Fibroblast of lung (primary cell): ENCODE results near the gene RNASE7. TPM values are rescaled to one million over a fixed set of nuclear protein-coding genes. Genes with fewer than 3 reads are reported as not detected.

Source experiments
- DNase-seq, 2 donors: peaks; one replicate each; pipeline versions ENCODE4 v3.0.0 to v3.0.0-alpha.2; 2010; ENCODE audit warnings: low read depth in 2 of 2
- H2AFZ ChIP-seq: 2 replicates; pipeline ENCODE4 v1.5.1; 2012; ENCODE audit warnings: low read length, control low read depth, inconsistent platforms
- H3K27ac ChIP-seq: 2 replicates; pipeline ENCODE4 v1.5.1; 2011; ENCODE audit warnings: low read length, control low read depth; ENCODE audit not compliant: insufficient read depth
- H3K27me3 ChIP-seq: 2 replicates; pipeline ENCODE4 v1.5.1; 2011; ENCODE audit warnings: mild to moderate bottlenecking, low read length; ENCODE audit not compliant: control insufficient read depth, insufficient read depth
- H3K36me3 ChIP-seq: 2 replicates; pipeline ENCODE4 v1.5.1; 2011; ENCODE audit warnings: low read length; ENCODE audit not compliant: control insufficient read depth, insufficient read depth
- H3K4me1 ChIP-seq: 2 replicates; pipeline ENCODE4 v1.5.1; 2011; ENCODE audit warnings: low read length; ENCODE audit not compliant: control insufficient read depth, insufficient read depth; ENCODE audit errors: extremely low read depth
- H3K4me2 ChIP-seq: 2 replicates; pipeline ENCODE4 v1.5.1; 2011; ENCODE audit warnings: low read length, control low read depth; ENCODE audit not compliant: insufficient read depth; ENCODE audit errors: extremely low read depth
- H3K4me3 ChIP-seq, 4 experiments: fragments of 200-600 bp in 1 of 4; sonication (generic) in 1 of 4; replicated peaks in 1 of 4; 2 replicates each; pipeline ENCODE4 v1.5.1; 2011 to 2016; ENCODE audit warnings: low read length in 4 of 4, low read depth in 3 of 4, mild to moderate bottlenecking in 3 of 4, control low read depth in 2 of 4, inconsistent platforms in 1 of 4, mixed read lengths in 1 of 4; ENCODE audit not compliant: insufficient read depth in 1 of 4; ENCODE audit errors: control extremely low read depth in 1 of 4
- H3K79me2 ChIP-seq: 2 replicates; pipeline ENCODE4 v1.5.1; 2012; ENCODE audit warnings: mild to moderate bottlenecking, low read length, inconsistent platforms; ENCODE audit not compliant: control insufficient read depth, insufficient read depth
- H3K9ac ChIP-seq: 2 replicates; pipeline ENCODE4 v1.5.1; 2011; ENCODE audit warnings: mild to moderate bottlenecking, low read length, control low read depth; ENCODE audit not compliant: insufficient read depth
- H3K9me3 ChIP-seq: 2 replicates; pipeline ENCODE4 v1.5.1; 2012; ENCODE audit warnings: low read depth, low read length; ENCODE audit not compliant: control insufficient read depth, insufficient read depth
- H4K20me1 ChIP-seq: 2 replicates; pipeline ENCODE4 v1.5.1; 2011; ENCODE audit warnings: low read length; ENCODE audit not compliant: control insufficient read depth, insufficient read depth; ENCODE audit errors: extremely low read depth
- CTCF ChIP-seq, 2 donors: IDR thresholded peaks in 1 of 2; conservative IDR thresholded peaks in 1 of 2; 1 replicate in 1 of 2; 2 replicates in 1 of 2; pipeline ENCODE4 v1.5.1; 2011 to 2012; ENCODE audit warnings: low read length in 2 of 2, control low read depth in 1 of 2, inconsistent platforms in 1 of 2, low read depth in 1 of 2, mild to moderate bottlenecking in 1 of 2
- EZH2 ChIP-seq: IDR thresholded peaks from 2 replicates; pipeline ENCODE4 v1.5.1; 2012; ENCODE audit warnings: low read length, control low read depth, mild to moderate bottlenecking; ENCODE audit errors: missing control alignments
- polyA plus RNA-seq, 2 donors: library from polyadenylated mRNA; depleted of rRNA in 1 of 2; stranded (reverse) in 1 of 2; unstranded in 1 of 2; fragments of >200 nt; gene quantifications; 2 replicates each; pipeline ENCODE4 v1.2.1, GENCODE V29; 2011 to 2012; ENCODE audit warnings: missing spikeins in 1 of 2
- total RNA-seq: library from RNA; depleted of rRNA; stranded (reverse); fragments of >200 nt; gene quantifications from 2 replicates; pipeline ENCODE4 v1.2.1, GENCODE V29; 2014

The RNASE7 gene
- total and polyA plus RNA-seq, 2 donors (not counting 1 experiment from before 2014, with no cell fraction given), result not detected

- Histone ChIP-seq H3K27me3 (no peaks in the 10 kb centered on the region), H4K20me1 (no peaks in the 10 kb centered on the region), H3K79me2 (no peaks in the 10 kb centered on the region), H3K36me3 (no peaks in the 10 kb centered on the region), H3K4me1 (no peaks in the 10 kb centered on the region), H3K9ac (no peak overlapping the region), H3K4me2 (no peak overlapping the region), H2AFZ (no peak overlapping the region), H3K27ac (no peak overlapping the region), H3K4me3 (no peak overlapping the region), H3K9me3 (no peaks in the 10 kb centered on the region)
- DNase-seq, result no peak
- TF ChIP-seq EZH2 (no peak), CTCF (conservative IDR thresholded peaks at IDR 0.05 in 1 of 2, IDR thresholded peaks at IDR 0.05 in 1 of 2; ENCODE audit: low read depth in 1 of 2, low read length in 2 of 2) (no peak)
Observed at GRCh38 chr14:21054768-21055145, 12.6 kb downstream of the RNASE7 start.

GRCh38 chr14:21055432-21056117, 13.4 kb downstream of the RNASE7 start:
- Histone ChIP-seq H3K79me2 (no peaks in the 10 kb centered on the region), H3K27ac (no peak overlapping the region)

More at GRCh38 chr14:21055432-21056117, 13.4 kb downstream of the RNASE7 start:
- Histone ChIP-seq H3K4me2 (no peak overlapping the region), H3K4me3 (no peak overlapping the region), H3K27me3 (peaks cover 3% of the 10 kb centered on the region), H3K9ac (no peak overlapping the region), H4K20me1 (no peaks in the 10 kb centered on the region), H2AFZ (no peak overlapping the region), H3K9me3 (no peaks in the 10 kb centered on the region), H3K36me3 (no peaks in the 10 kb centered on the region), H3K4me1 (no peaks in the 10 kb centered on the region)
- no peak for TF ChIP-seq CTCF (conservative IDR thresholded peaks at IDR 0.05 in 1 of 2, IDR thresholded peaks at IDR 0.05 in 1 of 2; ENCODE audit: low read depth in 1 of 2, low read length in 2 of 2)
- TF ChIP-seq EZH2, result no peak
- DNase-seq, result no peak
